ENCODE data around the gene CIT.
"Not testable (repeated sequence)": the region's sequence is repeated elsewhere in the genome, so short reads cannot be mapped to it uniquely, and the experiment has no call there.

Gene CIT

GRCh38 chr12:119911182-119911581 lies 34.1 kb upstream of the CIT start:
- H3K4me3 ChIP-seq (ENCODE audit: low read length): no peak overlapping the region
- TF ChIP-seq, protein P1, sequence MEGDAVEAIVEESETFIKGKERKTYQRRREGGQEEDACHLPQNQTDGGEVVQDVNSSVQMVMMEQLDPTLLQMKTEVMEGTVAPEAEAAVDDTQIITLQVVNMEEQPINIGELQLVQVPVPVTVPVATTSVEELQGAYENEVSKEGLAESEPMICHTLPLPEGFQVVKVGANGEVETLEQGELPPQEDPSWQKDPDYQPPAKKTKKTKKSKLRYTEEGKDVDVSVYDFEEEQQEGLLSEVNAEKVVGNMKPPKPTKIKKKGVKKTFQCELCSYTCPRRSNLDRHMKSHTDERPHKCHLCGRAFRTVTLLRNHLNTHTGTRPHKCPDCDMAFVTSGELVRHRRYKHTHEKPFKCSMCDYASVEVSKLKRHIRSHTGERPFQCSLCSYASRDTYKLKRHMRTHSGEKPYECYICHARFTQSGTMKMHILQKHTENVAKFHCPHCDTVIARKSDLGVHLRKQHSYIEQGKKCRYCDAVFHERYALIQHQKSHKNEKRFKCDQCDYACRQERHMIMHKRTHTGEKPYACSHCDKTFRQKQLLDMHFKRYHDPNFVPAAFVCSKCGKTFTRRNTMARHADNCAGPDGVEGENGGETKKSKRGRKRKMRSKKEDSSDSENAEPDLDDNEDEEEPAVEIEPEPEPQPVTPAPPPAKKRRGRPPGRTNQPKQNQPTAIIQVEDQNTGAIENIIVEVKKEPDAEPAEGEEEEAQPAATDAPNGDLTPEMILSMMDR (conservative IDR thresholded peaks at IDR 0.05; ENCODE audit: low read depth, low read length): no peak
- no peak for DNase-seq (ENCODE audit: low read depth)

- no peak for DNase-seq (ENCODE audit: low read depth)
- TF ChIP-seq, protein P1 (conservative IDR thresholded peaks at IDR 0.05; ENCODE audit: low read depth, low read length): no peak
- no peak overlapping the region for H3K4me3 ChIP-seq (ENCODE audit: low read length)
These were observed 33.5 kb upstream of the CIT start for GRCh38 chr12:119910586-119910985.

DNA sequence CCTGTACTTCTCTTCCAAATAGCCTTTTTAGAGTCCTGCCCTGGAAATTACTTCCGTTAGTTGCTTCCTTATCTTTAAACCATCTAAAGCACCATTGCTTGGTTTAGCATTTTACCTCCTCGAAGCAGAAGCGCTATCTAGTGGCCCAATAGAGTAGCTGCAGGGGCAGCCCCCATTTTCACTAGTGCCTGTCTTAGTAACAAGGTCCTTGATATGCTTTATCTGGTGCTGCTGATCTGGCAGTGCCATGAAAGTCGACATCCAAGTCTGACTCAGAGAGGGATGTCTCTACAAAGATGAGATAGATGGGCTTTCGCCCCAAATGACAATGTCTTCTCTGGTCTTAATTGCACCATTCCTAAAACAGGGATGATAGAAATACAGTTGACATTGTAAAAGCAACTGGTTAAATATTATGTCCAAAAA lies 25.0 kb upstream of the CIT start:
- H3K4me3 ChIP-seq (ENCODE audit: low read length): no peak overlapping the region
- TF ChIP-seq, protein P1 (conservative IDR thresholded peaks at IDR 0.05; ENCODE audit: low read depth, low read length): peak; percentile 94
- DNase-seq (ENCODE audit: low read depth): peak; percentile 34

GRCh38 chr12:119901670-119902069 lies 24.6 kb upstream of the CIT start:
- H3K4me3 ChIP-seq (ENCODE audit: low read length): no peak overlapping the region
- DNase-seq (ENCODE audit: low read depth): no peak
- TF ChIP-seq, protein P1 (conservative IDR thresholded peaks at IDR 0.05; ENCODE audit: low read depth, low read length): no peak

- DNase-seq (ENCODE audit: low read depth): no peak
- TF ChIP-seq, protein P1 (conservative IDR thresholded peaks at IDR 0.05; ENCODE audit: low read depth, low read length): no peak
- no peak overlapping the region for H3K4me3 ChIP-seq (ENCODE audit: low read length)
These were observed 17.8 kb upstream of the CIT start for GRCh38 chr12:119894916-119895315.

GRCh38 chr12:119892611-119893010 lies 15.5 kb upstream of the CIT start:
- not testable (repeated sequence) for DNase-seq (ENCODE audit: low read depth); H3K4me3 ChIP-seq (ENCODE audit: low read length)

- DNase-seq (ENCODE audit: low read depth): no peak
- H3K4me3 ChIP-seq (ENCODE audit: low read length): no peak overlapping the region
- TF ChIP-seq, protein P1 (conservative IDR thresholded peaks at IDR 0.05; ENCODE audit: low read depth, low read length): no peak
These were observed 8.4 kb upstream of the CIT start for GRCh38 chr12:119885549-119885948.

GRCh38 chr12:119883791-119884190 lies 6.7 kb upstream of the CIT start:
- not testable (repeated sequence) for DNase-seq (ENCODE audit: low read depth)

More at GRCh38 chr12:119883791-119884190, 6.7 kb upstream of the CIT start:
- H3K4me3 ChIP-seq (ENCODE audit: low read length): not testable (repeated sequence)
